ENCODE data around the gene ADAM22.

ADAM22 gene

DNA sequence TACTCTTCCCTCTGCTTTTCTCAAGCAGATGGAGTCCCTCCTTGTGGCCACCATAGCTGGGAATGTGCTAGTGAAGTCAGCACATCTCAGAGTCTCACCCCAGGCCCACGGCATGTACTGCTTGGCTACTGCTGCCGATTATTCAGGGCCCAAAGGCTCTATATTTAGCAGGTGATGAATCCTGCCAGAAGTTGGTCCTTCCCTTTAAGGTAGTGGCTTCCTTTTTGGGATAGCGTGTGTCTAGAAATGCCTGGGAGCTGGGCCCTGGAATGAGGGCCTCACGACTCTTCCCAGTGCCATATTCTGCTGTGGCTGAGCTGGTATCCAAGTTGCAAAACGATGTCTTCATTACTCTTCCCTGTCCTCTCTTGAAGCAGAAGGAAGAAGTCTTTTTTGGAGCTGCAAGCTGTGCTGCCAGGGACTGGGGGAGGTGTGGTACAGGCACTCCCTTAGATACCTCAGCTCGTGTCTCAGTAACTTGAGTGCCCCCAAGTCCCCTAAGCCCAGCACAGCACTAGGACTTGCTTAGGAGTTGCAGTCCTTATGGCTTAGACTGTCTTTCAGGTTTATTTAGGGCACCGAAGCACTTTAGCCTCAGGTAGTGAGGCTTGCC, 100.1 kb downstream of the ADAM22 start:
- H3K4me1 ChIP-seq (ENCODE audit: control extremely low read depth in 1 of 4, control insufficient read depth in 4 of 4, insufficient read depth in 4 of 4, low read length in 3 of 4) = no peaks in the 10 kb centered on the region
- no peak for DNase-seq
- no peaks in the 10 kb centered on the region for H3K36me3 ChIP-seq (ENCODE audit: control insufficient read depth in 4 of 4, insufficient read depth in 4 of 4, low read length in 3 of 4)
- peaks cover 0 to 25% (median 15%) of the 10 kb centered on the region in 5 experiments for H3K9me3 ChIP-seq (ENCODE audit: control extremely low read depth in 1 of 5, control insufficient read depth in 4 of 5, insufficient read depth in 2 of 5, low read depth in 1 of 5, low read length in 4 of 5)
- no peak overlapping the region for H3K4me3 ChIP-seq (ENCODE audit: control insufficient read depth in 1 of 7, extremely low read depth in 1 of 7, insufficient read depth in 4 of 7, low read depth in 2 of 7, low read length in 6 of 7)
- POLR2A ChIA-PET = no interaction called here
- CTCF ChIA-PET = interaction anchor here (1.3 kb wide), 1 partner anchor 9 kb away, joined by 3 read pairs; no protein-coding TSS in a partner anchor
- H3K27ac ChIP-seq (ENCODE audit: insufficient read depth in 1 of 2, low read depth in 1 of 2, low read length in 2 of 2, poor library complexity in 1 of 2, severe bottlenecking in 2 of 2) = no peak overlapping the region
- WGBS (ENCODE audit: insufficient coverage) = 98% methylated on average over 5 of the region's 7 CpGs
- no peaks in the 10 kb centered on the region for H3K27me3 ChIP-seq (replicated peaks in 2 of 5; ENCODE audit: control insufficient read depth in 4 of 5, insufficient read depth in 5 of 5, low read length in 4 of 5)

DNA sequence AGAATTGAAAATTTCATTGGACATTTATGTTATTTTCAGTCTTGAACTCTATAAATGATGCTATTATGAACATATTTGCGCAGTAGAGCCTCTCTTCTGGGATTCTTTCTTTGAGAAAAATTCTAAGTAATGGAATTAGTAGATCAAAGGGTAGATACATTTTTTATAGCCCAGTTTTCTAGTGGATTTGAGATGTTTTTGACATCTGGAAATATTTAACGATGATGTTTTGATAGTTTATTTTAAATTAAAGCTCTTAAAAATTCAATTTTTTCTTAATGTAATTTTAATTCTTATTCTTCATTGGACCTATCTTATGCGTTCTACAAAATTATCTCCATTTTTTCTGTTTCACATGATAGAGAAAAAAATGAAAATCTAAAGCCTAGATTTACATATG, 103.0 kb downstream of the ADAM22 start:
- Histone ChIP-seq H3K27me3 (replicated peaks in 2 of 5; ENCODE audit: control insufficient read depth in 4 of 5, insufficient read depth in 5 of 5, low read length in 4 of 5) (no peaks in the 10 kb centered on the region), H3K4me3 (ENCODE audit: control insufficient read depth in 1 of 7, extremely low read depth in 1 of 7, insufficient read depth in 4 of 7, low read depth in 2 of 7, low read length in 6 of 7) (no peak overlapping the region), H3K4me1 (ENCODE audit: control extremely low read depth in 1 of 4, control insufficient read depth in 4 of 4, insufficient read depth in 4 of 4, low read length in 3 of 4) (peaks cover 0 to 2% (median 0%) of the 10 kb centered on the region in 4 experiments), H3K27ac (ENCODE audit: insufficient read depth in 1 of 2, low read depth in 1 of 2, low read length in 2 of 2, poor library complexity in 1 of 2, severe bottlenecking in 2 of 2) (no peak overlapping the region), H3K36me3 (ENCODE audit: control insufficient read depth in 4 of 4, insufficient read depth in 4 of 4, low read length in 3 of 4) (no peaks in the 10 kb centered on the region), H3K9me3 (ENCODE audit: control extremely low read depth in 1 of 5, control insufficient read depth in 4 of 5, insufficient read depth in 2 of 5, low read depth in 1 of 5, low read length in 4 of 5) (peaks cover 0 to 7% (median 4%) of the 10 kb centered on the region in 5 experiments)
- POLR2A ChIA-PET = no interaction called here
- 100% methylated on average over 1 of the region's 3 CpGs for WGBS (ENCODE audit: insufficient coverage)
- CTCF ChIA-PET = no interaction called here
- DNase-seq = no peak

DNA sequence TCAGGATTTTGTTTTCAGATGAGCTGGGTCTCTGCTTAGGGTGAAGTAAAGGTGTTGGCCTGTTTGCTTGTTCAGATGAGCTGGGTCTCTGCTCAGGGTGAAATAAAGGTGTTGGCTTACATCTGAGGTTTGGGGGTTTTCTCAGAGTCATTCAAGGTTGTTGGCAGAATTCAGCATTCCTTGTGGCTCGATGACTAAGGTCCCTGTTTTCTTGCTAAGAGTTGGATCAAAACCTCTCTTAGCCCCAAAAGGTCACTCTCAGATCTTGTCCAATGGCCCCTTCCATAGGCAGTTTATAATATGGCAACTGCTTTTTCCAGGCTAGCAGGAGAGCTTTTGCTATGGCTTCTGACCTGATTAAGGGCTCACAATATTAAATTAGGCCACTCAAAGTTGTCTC, 106.6 kb downstream of the ADAM22 start:
- WGBS (ENCODE audit: insufficient coverage) = 100% methylated on average over 1 of the region's 1 CpG
- no peaks in the 10 kb centered on the region for H3K36me3 ChIP-seq (ENCODE audit: control insufficient read depth in 4 of 4, insufficient read depth in 4 of 4, low read length in 3 of 4)
- H3K27ac ChIP-seq (ENCODE audit: insufficient read depth in 1 of 2, low read depth in 1 of 2, low read length in 2 of 2, poor library complexity in 1 of 2, severe bottlenecking in 2 of 2) = no peak overlapping the region
- ChIA-PET POLR2A (no interaction called here), CTCF (interaction anchor here (1.0 kb wide), 1 partner anchor 54 kb away, joined by 3 read pairs; no protein-coding TSS in a partner anchor)
- no peak overlapping the region for H3K4me3 ChIP-seq (ENCODE audit: control insufficient read depth in 1 of 7, extremely low read depth in 1 of 7, insufficient read depth in 4 of 7, low read depth in 2 of 7, low read length in 6 of 7)
- H3K27me3 ChIP-seq (replicated peaks in 2 of 5; ENCODE audit: control insufficient read depth in 4 of 5, insufficient read depth in 5 of 5, low read length in 4 of 5) = no peaks in the 10 kb centered on the region
- no peaks in the 10 kb centered on the region for H3K9me3 ChIP-seq (ENCODE audit: control extremely low read depth in 1 of 5, control insufficient read depth in 4 of 5, insufficient read depth in 2 of 5, low read depth in 1 of 5, low read length in 4 of 5)
- peaks cover 0 to 9% (median 0%) of the 10 kb centered on the region in 4 experiments for H3K4me1 ChIP-seq (ENCODE audit: control extremely low read depth in 1 of 4, control insufficient read depth in 4 of 4, insufficient read depth in 4 of 4, low read length in 3 of 4)
- DNase-seq = no peak

DNA sequence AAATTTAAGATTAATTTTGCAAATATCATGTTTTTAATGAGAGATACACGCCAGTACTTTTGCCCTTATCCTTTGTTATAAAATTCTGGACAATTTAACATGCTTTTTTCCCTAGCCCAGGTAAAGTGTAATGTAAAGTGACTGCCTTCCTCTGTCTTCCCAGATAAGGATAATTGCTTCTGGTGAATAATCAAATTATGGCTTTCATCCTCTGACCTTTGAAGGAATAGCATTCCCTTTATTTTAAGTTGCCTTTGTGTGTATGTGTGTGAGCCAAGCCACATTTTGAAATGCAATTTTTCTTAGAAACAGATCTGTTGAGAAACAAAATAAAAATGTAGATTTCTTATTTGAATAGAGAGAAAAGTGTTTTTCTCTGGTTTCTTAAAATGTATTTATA, 107.5 kb downstream of the ADAM22 start:
- POLR2A ChIA-PET = no interaction called here
- no peaks in the 10 kb centered on the region for H3K9me3 ChIP-seq (ENCODE audit: control extremely low read depth in 1 of 5, control insufficient read depth in 4 of 5, insufficient read depth in 2 of 5, low read depth in 1 of 5, low read length in 4 of 5)
- peaks cover 0 to 14% (median 0%) of the 10 kb centered on the region in 4 experiments for H3K4me1 ChIP-seq (ENCODE audit: control extremely low read depth in 1 of 4, control insufficient read depth in 4 of 4, insufficient read depth in 4 of 4, low read length in 3 of 4)
- no peaks in the 10 kb centered on the region for H3K27me3 ChIP-seq (replicated peaks in 2 of 5; ENCODE audit: control insufficient read depth in 4 of 5, insufficient read depth in 5 of 5, low read length in 4 of 5)
- no peak for DNase-seq
- no CpG with 5 or more reads among the region's 1 CpG for WGBS (ENCODE audit: insufficient coverage)
- H3K27ac ChIP-seq (ENCODE audit: insufficient read depth in 1 of 2, low read depth in 1 of 2, low read length in 2 of 2, poor library complexity in 1 of 2, severe bottlenecking in 2 of 2) = no peak overlapping the region
- no peak overlapping the region for H3K4me3 ChIP-seq (ENCODE audit: control insufficient read depth in 1 of 7, extremely low read depth in 1 of 7, insufficient read depth in 4 of 7, low read depth in 2 of 7, low read length in 6 of 7)
- no peaks in the 10 kb centered on the region for H3K36me3 ChIP-seq (ENCODE audit: control insufficient read depth in 4 of 4, insufficient read depth in 4 of 4, low read length in 3 of 4)
- CTCF ChIA-PET = interaction anchor here (1.3 kb wide), 1 partner anchor 14 kb away, joined by 4 read pairs; no protein-coding TSS in a partner anchor

DNA sequence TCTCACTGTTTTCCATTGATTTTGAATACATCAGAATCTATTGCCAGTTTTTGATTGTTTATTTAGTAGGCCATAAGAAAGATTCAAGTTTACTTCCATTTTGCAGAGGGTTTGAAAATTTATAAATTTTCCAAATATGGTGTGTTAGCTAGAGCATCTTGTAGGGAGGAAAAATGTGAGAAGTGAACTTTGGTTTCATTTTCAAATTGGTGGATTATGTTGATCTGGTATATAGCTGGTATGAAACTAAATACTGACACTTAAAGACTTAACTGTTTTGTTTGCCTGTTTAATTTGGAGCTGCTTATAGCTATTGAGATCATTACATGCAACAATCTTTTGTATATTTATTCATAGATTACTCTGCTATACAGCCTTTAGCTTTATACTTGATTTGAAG, 108.1 kb downstream of the ADAM22 start:
- peak; percentile 14 to 52 (median 40) for DNase-seq
- Histone ChIP-seq H3K4me1 (ENCODE audit: control extremely low read depth in 1 of 4, control insufficient read depth in 4 of 4, insufficient read depth in 4 of 4, low read length in 3 of 4) (peaks cover 0 to 16% (median 0%) of the 10 kb centered on the region in 4 experiments), H3K27me3 (replicated peaks in 2 of 5; ENCODE audit: control insufficient read depth in 4 of 5, insufficient read depth in 5 of 5, low read length in 4 of 5) (no peaks in the 10 kb centered on the region), H3K9me3 (ENCODE audit: control extremely low read depth in 1 of 5, control insufficient read depth in 4 of 5, insufficient read depth in 2 of 5, low read depth in 1 of 5, low read length in 4 of 5) (no peaks in the 10 kb centered on the region), H3K27ac (ENCODE audit: insufficient read depth in 1 of 2, low read depth in 1 of 2, low read length in 2 of 2, poor library complexity in 1 of 2, severe bottlenecking in 2 of 2) (no peak overlapping the region), H3K4me3 (ENCODE audit: control insufficient read depth in 1 of 7, extremely low read depth in 1 of 7, insufficient read depth in 4 of 7, low read depth in 2 of 7, low read length in 6 of 7) (peak overlapping the region in 3 of 7 experiments; percentile 20 to 63 (median 28)), H3K36me3 (ENCODE audit: control insufficient read depth in 4 of 4, insufficient read depth in 4 of 4, low read length in 3 of 4) (no peaks in the 10 kb centered on the region)
- CTCF ChIA-PET = interaction anchor here (1.3 kb wide), 1 partner anchor 14 kb away, joined by 4 read pairs; no protein-coding TSS in a partner anchor
- POLR2A ChIA-PET = no interaction called here

DNA sequence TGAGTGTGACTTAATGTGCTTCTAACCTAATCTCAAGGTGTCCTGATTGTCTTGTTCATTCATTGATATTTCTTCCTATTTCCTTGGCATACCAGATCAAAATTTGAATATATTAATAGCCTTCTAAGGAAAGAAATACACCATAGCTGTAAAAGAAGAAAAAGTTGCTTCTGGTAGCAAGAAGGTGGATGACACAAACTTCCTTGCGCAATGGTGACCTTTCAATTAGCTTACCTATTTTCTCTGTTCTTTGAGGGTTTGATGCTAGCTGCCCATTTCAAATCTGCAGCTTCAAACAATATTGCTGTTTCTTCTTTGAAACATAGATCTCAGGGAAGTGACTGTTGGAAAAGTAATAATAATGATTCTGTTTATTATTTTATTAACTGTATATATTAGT, 108.8 kb downstream of the ADAM22 start:
- Histone ChIP-seq H3K27me3 (replicated peaks in 2 of 5; ENCODE audit: control insufficient read depth in 4 of 5, insufficient read depth in 5 of 5, low read length in 4 of 5) (no peaks in the 10 kb centered on the region), H3K9me3 (ENCODE audit: control extremely low read depth in 1 of 5, control insufficient read depth in 4 of 5, insufficient read depth in 2 of 5, low read depth in 1 of 5, low read length in 4 of 5) (no peaks in the 10 kb centered on the region), H3K4me1 (ENCODE audit: control extremely low read depth in 1 of 4, control insufficient read depth in 4 of 4, insufficient read depth in 4 of 4, low read length in 3 of 4) (peaks cover 0 to 16% (median 0%) of the 10 kb centered on the region in 4 experiments), H3K4me3 (ENCODE audit: control insufficient read depth in 1 of 7, extremely low read depth in 1 of 7, insufficient read depth in 4 of 7, low read depth in 2 of 7, low read length in 6 of 7) (peak overlapping the region in 2 of 7 experiments; percentile 28 to 63), H3K27ac (ENCODE audit: insufficient read depth in 1 of 2, low read depth in 1 of 2, low read length in 2 of 2, poor library complexity in 1 of 2, severe bottlenecking in 2 of 2) (no peak overlapping the region), H3K36me3 (ENCODE audit: control insufficient read depth in 4 of 4, insufficient read depth in 4 of 4, low read length in 3 of 4) (no peaks in the 10 kb centered on the region)
- WGBS (ENCODE audit: insufficient coverage) = 100% methylated on average over 1 of the region's 1 CpG
- DNase-seq = no peak
- POLR2A ChIA-PET = no interaction called here
- CTCF ChIA-PET = interaction anchor here (0.7 to 1.3 kb wide), 2 partner anchors 15 to 62 kb away, joined by 3 to 4 read pairs; no protein-coding TSS in a partner anchor

DNA sequence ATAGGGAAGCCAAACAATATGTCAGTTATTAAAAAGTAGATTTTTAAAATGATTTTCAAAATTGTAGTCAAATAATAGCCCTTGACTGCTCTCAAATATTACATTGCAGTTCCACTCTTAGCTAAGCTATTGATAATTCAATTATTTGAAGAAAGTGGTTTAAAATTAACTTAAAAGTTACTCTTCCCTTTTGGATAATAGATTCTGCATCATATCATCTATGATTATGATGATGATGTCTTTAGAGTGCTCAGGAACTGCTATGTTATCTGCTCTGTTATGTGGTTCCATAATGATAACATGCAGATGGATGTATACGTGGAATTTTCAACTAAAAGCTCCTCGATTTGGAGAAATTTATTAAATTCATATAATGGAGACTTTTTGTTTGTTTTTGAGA, 110.0 kb downstream of the ADAM22 start:
- H3K9me3 ChIP-seq (ENCODE audit: control extremely low read depth in 1 of 5, control insufficient read depth in 4 of 5, insufficient read depth in 2 of 5, low read depth in 1 of 5, low read length in 4 of 5) = no peaks in the 10 kb centered on the region
- CTCF ChIA-PET = no interaction called here
- H3K27ac ChIP-seq (ENCODE audit: insufficient read depth in 1 of 2, low read depth in 1 of 2, low read length in 2 of 2, poor library complexity in 1 of 2, severe bottlenecking in 2 of 2) = no peak overlapping the region
- no peak for DNase-seq
- H3K4me3 ChIP-seq (ENCODE audit: control insufficient read depth in 1 of 7, extremely low read depth in 1 of 7, insufficient read depth in 4 of 7, low read depth in 2 of 7, low read length in 6 of 7) = no peak overlapping the region
- no peaks in the 10 kb centered on the region for H3K36me3 ChIP-seq (ENCODE audit: control insufficient read depth in 4 of 4, insufficient read depth in 4 of 4, low read length in 3 of 4)
- POLR2A ChIA-PET = no interaction called here
- peaks cover 0 to 16% (median 0%) of the 10 kb centered on the region in 4 experiments for H3K4me1 ChIP-seq (ENCODE audit: control extremely low read depth in 1 of 4, control insufficient read depth in 4 of 4, insufficient read depth in 4 of 4, low read length in 3 of 4)
- no peaks in the 10 kb centered on the region for H3K27me3 ChIP-seq (replicated peaks in 2 of 5; ENCODE audit: control insufficient read depth in 4 of 5, insufficient read depth in 5 of 5, low read length in 4 of 5)
- 100% methylated on average over 2 of the region's 2 CpGs for WGBS (ENCODE audit: insufficient coverage)

Data from common myeloid progenitor, CD34-positive (primary cell).